ENCODE data around the gene FAM241A.

The FAM241A gene

DNA sequence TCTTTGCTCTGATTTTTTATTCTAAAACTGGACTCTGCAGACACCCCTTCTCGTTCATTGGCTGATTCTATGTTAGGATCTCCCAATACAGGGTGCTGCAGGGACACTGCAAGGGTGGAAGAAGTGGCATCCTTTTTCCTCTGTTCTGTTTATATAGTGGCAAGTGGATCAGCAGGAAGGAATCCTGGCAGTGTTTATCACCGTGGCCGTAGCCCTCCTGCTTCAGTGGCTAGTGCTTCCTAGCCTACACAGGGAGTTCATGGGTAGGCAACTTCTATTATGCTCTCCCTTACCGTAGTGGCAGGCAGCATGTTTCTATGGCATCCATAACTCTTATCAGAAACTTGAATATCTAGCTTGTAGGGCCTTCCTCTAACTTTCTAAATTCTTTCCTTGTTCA is 79.9 kb downstream of the FAM241A start:
- Histone ChIP-seq H2BK120ac (ENCODE audit: low read depth, low read length) (no peak overlapping the region), H4K8ac (ENCODE audit: low read depth, low read length) (no peak overlapping the region), H3K36me3 (ENCODE audit: control insufficient read depth, insufficient read depth, low read length) (no peaks in the 10 kb centered on the region), H2AK5ac (ENCODE audit: low read length) (no peak overlapping the region), H2BK15ac (replicated peaks; ENCODE audit: low read depth) (no peak overlapping the region), H3K56ac (ENCODE audit: low read length) (no peak overlapping the region), H3K23ac (ENCODE audit: low read length) (no peak overlapping the region), H3K4ac (ENCODE audit: low read depth, low read length) (no peak overlapping the region), H3K9ac (ENCODE audit: low read length) (no peak overlapping the region), H3K18ac (ENCODE audit: low read length) (no peak overlapping the region), H3K27ac (ENCODE audit: low read depth, low read length) (no peak overlapping the region), H3K79me1 (ENCODE audit: low read length) (no peaks in the 10 kb centered on the region), H3K79me2 (ENCODE audit: control insufficient read depth, insufficient read depth, low read length) (no peaks in the 10 kb centered on the region), H3K4me2 (ENCODE audit: low read length) (no peak overlapping the region), H4K5ac (ENCODE audit: low read length) (no peak overlapping the region), H3K27me3 (ENCODE audit: insufficient read depth, low read length, poor library complexity) (no peaks in the 10 kb centered on the region), H3K4me1 (ENCODE audit: control insufficient read depth, low read depth, low read length) (no peaks in the 10 kb centered on the region), H2BK5ac (ENCODE audit: low read length) (no peak overlapping the region), H3K4me3 (ENCODE audit: low read length) (no peak overlapping the region)
- DNase-seq: no peak
- no CpG with 5 or more reads among the region's 4 CpGs for WGBS (ENCODE audit: extremely low coverage, insufficient coverage, low lambda C conversion rate)

DNA sequence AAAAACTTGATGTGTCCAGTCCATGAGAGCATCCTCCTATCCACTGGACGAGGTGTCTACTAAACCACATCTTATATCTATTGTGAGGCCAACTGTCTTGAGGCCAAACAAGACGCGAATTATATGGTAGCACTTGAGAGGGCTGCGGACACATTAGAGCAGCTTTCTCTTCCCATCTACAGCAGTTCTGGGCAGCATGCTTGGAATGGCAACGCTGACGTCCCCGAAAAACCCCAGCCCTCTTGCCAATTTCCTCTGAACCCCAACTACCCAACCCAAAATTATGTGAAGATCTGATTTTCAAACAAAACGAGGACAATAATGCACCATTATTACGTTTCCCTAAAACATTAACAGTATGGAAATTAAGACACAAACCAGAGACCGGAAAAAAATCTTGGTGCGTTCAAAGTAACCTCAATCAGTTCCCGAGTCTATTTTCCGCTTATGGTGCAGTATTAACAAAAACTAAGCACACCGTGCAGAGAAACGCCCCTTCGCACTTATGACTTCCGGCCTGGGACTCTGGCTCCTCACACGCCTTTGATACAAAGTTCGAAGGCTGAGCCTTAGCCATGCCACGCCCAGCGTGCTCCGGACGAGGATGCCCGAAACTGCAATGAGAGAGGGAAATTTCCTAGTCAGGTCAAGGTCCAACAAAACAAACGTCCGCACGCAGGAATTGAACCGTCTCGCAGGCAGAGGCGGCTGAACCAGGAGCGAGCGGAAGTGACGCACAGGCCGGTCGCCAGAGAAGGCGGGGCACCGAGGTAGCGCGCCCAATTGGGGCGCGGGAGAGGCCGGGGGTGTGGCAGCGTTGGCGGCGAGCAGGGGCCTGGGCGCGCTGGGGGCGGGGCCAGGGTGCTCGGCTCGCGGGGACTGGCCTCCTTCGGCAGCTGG is 85.9 kb downstream of the FAM241A start:
- Histone ChIP-seq H3K27me3 (ENCODE audit: insufficient read depth, low read length, poor library complexity) (no peaks in the 10 kb centered on the region), H3K27ac (ENCODE audit: low read depth, low read length) (peak overlapping the region; percentile 98), H3K4me2 (ENCODE audit: low read length) (peak overlapping the region; percentile 95), H3K56ac (ENCODE audit: low read length) (peak overlapping the region; percentile 99), H2AK5ac (ENCODE audit: low read length) (no peak overlapping the region), H3K36me3 (ENCODE audit: control insufficient read depth, insufficient read depth, low read length) (no peaks in the 10 kb centered on the region), H3K4me1 (ENCODE audit: control insufficient read depth, low read depth, low read length) (peaks cover 2% of the 10 kb centered on the region), H3K18ac (ENCODE audit: low read length) (peak overlapping the region; percentile 51), H4K8ac (ENCODE audit: low read depth, low read length) (no peak overlapping the region), H4K5ac (ENCODE audit: low read length) (peak overlapping the region; percentile 5), H2BK120ac (ENCODE audit: low read depth, low read length) (no peak overlapping the region), H3K4ac (ENCODE audit: low read depth, low read length) (no peak overlapping the region), H3K23ac (ENCODE audit: low read length) (no peak overlapping the region), H2BK15ac (replicated peaks; ENCODE audit: low read depth) (no peak overlapping the region), H3K9ac (ENCODE audit: low read length) (peak overlapping the region; percentile 91), H3K79me1 (ENCODE audit: low read length) (peaks cover 4% of the 10 kb centered on the region), H3K4me3 (ENCODE audit: low read length) (peak overlapping the region; percentile 87), H2BK5ac (ENCODE audit: low read length) (peak overlapping the region; percentile 86), H3K79me2 (ENCODE audit: control insufficient read depth, insufficient read depth, low read length) (peaks cover 15% of the 10 kb centered on the region)
- DNase-seq: peak; percentile 98
- no CpG with 5 or more reads among the region's 52 CpGs for WGBS (ENCODE audit: extremely low coverage, insufficient coverage, low lambda C conversion rate)

DNA sequence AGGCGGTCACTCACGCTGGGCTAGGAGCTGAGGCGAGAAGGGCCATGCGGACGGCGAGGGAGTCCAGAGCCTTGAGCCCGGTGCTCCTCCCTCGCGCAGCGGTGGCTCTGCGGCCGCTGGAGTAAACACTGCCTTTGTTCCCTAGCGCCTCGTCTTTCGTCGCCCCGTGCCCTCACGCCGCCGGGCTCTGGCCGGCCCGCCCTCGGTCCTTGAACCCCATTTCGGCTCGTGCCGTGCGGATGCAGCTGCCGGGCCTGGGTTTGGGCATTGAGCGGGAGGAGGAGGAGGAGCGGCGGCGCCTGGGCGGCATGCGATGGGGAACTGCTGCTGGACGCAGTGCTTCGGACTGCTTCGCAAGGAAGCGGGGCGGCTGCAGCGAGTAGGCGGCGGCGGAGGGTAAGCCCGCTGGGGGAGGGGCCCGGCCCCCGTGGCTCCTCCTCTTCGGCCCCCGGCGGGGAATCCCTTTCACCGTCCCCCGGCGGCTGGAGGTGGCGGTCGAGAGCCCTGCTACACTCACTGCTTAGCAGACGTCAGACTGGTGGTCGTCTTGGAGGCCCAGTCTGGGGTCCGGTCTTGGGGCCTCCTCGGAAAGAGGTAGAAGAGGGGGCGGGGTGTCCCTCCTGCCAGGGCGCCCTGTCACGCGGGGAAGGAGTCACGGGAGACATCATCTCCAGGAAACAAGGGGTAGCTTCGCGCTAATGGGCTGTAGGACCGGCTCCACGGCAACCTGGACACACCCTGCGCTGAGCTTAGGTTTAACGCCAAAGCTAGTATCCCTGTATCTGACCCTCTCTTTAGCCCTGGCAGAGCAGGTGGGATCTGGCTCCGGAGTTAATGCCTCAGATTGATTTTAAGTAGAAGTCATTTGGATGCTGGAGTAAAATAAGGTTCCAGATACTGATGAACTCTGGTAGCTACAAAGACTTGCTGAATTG is 86.8 kb downstream of the FAM241A start, which contains the start of gene AP1AR:
Gene AP1AR, plus strand, starts transcription at position 9 of the 935 bp plus-strand sequence. Its CDS starts 305 bp downstream, at position 314.
- Histone ChIP-seq H4K5ac (ENCODE audit: low read length) (peak within 1 kb of the TSS; percentile 5), H3K4ac (ENCODE audit: low read depth, low read length) (peak within 1 kb of the TSS; percentile 43), H3K4me2 (ENCODE audit: low read length) (peak within 1 kb of the TSS; percentile 95), H3K18ac (ENCODE audit: low read length) (peak within 1 kb of the TSS; percentile 69), H3K4me3 (ENCODE audit: low read length) (peak within 1 kb of the TSS; percentile 93), H2AK5ac (ENCODE audit: low read length) (no peak within 1 kb of the TSS), H3K27me3 (ENCODE audit: insufficient read depth, low read length, poor library complexity) (no peaks in the 10 kb centered on the region), H3K9ac (ENCODE audit: low read length) (peak within 1 kb of the TSS; percentile 98), H3K56ac (ENCODE audit: low read length) (peak within 1 kb of the TSS; percentile 99), H2BK120ac (ENCODE audit: low read depth, low read length) (no peak within 1 kb of the TSS), H3K79me1 (ENCODE audit: low read length) (peaks cover 4% of the 10 kb centered on the region), H2BK5ac (ENCODE audit: low read length) (peak within 1 kb of the TSS; percentile 89), H4K8ac (ENCODE audit: low read depth, low read length) (no peak within 1 kb of the TSS), H2BK15ac (replicated peaks; ENCODE audit: low read depth) (no peak within 1 kb of the TSS), H3K36me3 (ENCODE audit: control insufficient read depth, insufficient read depth, low read length) (no peaks in the 10 kb centered on the region), H3K27ac (ENCODE audit: low read depth, low read length) (peak within 1 kb of the TSS; percentile 98), H3K4me1 (ENCODE audit: control insufficient read depth, low read depth, low read length) (peaks cover 2% of the 10 kb centered on the region), H3K79me2 (ENCODE audit: control insufficient read depth, insufficient read depth, low read length) (peaks cover 18% of the 10 kb centered on the region), H3K23ac (ENCODE audit: low read length) (no peak within 1 kb of the TSS)
- peak; percentile 93 for DNase-seq
- no CpG with 5 or more reads among the region's 70 CpGs for WGBS (ENCODE audit: extremely low coverage, insufficient coverage, low lambda C conversion rate)

DNA sequence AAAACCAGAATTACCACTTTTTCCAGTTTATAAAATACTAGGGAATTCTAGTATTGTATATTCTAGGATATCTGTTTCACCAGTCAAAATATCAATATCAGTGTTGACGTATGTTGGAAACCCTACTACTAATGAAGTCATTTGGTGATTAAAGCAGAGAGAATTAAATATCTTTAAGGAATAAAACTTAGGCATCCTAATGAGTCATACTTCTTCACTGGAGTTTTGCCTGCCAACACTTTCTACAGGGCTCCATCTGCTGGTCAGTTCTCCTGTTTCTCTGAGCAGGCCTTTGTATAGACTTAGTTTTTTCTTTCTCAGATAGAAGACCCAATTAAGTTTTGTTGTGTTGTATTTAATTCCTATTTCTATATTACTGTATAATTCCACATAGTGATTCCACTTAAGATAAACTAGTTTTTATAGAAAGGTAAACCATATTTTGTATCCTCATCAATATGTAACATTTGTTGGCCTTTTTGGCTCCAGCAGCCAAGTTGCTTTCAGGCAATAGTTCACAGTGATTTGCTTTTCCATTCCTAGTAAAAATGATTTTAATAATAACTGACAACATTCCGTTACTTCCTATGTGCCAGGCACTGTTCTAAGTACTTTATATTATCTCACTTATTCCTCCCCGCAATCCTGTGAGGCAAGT is 89.8 kb downstream of the FAM241A start:
- peaks cover 2% of the 10 kb centered on the region for H3K4me1 ChIP-seq (ENCODE audit: control insufficient read depth, low read depth, low read length)
- H2AK5ac ChIP-seq (ENCODE audit: low read length): no peak overlapping the region
- no peak overlapping the region for H3K4me2 ChIP-seq (ENCODE audit: low read length)
- DNase-seq: peak; percentile 80
- H3K18ac ChIP-seq (ENCODE audit: low read length): no peak overlapping the region
- WGBS (ENCODE audit: extremely low coverage, insufficient coverage, low lambda C conversion rate): no CpG with 5 or more reads among the region's 3 CpGs
- H3K9ac ChIP-seq (ENCODE audit: low read length): no peak overlapping the region
- H3K27ac ChIP-seq (ENCODE audit: low read depth, low read length): no peak overlapping the region
- no peak overlapping the region for H3K23ac ChIP-seq (ENCODE audit: low read length)
- peaks cover 15% of the 10 kb centered on the region for H3K79me1 ChIP-seq (ENCODE audit: low read length)
- H3K79me2 ChIP-seq (ENCODE audit: control insufficient read depth, insufficient read depth, low read length): peaks cover 32% of the 10 kb centered on the region
- no peak overlapping the region for H3K4ac ChIP-seq (ENCODE audit: low read depth, low read length)
- no peak overlapping the region for H2BK120ac ChIP-seq (ENCODE audit: low read depth, low read length)
- H2BK5ac ChIP-seq (ENCODE audit: low read length): no peak overlapping the region
- H3K27me3 ChIP-seq (ENCODE audit: insufficient read depth, low read length, poor library complexity): no peaks in the 10 kb centered on the region
- no peak overlapping the region for H3K56ac ChIP-seq (ENCODE audit: low read length)
- no peak overlapping the region for H2BK15ac ChIP-seq (replicated peaks; ENCODE audit: low read depth)
- H4K5ac ChIP-seq (ENCODE audit: low read length): no peak overlapping the region
- no peaks in the 10 kb centered on the region for H3K36me3 ChIP-seq (ENCODE audit: control insufficient read depth, insufficient read depth, low read length)
- no peak overlapping the region for H3K4me3 ChIP-seq (ENCODE audit: low read length)
- no peak overlapping the region for H4K8ac ChIP-seq (ENCODE audit: low read depth, low read length)

DNA sequence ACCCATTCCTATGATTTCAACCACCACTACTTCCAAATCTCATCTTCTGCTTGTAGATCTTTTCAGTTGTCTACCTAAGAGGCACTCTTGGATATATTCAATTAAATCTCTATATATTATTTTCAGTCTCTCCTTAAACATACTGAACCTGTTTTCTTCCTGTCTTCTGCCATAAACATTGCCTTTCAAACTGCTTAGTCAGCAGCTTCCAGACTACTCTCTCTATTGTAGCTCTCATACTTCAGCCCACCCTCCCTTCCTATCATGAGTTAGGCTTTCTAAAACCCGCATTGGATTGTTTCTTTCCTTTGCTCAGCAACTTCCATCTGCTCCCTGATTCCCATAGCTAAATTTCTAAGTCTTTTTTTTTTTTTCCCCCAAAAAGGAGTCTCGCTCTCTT is 90.8 kb downstream of the FAM241A start:
- WGBS (ENCODE audit: extremely low coverage, insufficient coverage, low lambda C conversion rate): no CpG with 5 or more reads among the region's 2 CpGs
- H3K9ac ChIP-seq (ENCODE audit: low read length): no peak overlapping the region
- H2BK5ac ChIP-seq (ENCODE audit: low read length): no peak overlapping the region
- H2BK15ac ChIP-seq (replicated peaks; ENCODE audit: low read depth): no peak overlapping the region
- H2AK5ac ChIP-seq (ENCODE audit: low read length): no peak overlapping the region
- no peak overlapping the region for H3K4ac ChIP-seq (ENCODE audit: low read depth, low read length)
- no peak overlapping the region for H2BK120ac ChIP-seq (ENCODE audit: low read depth, low read length)
- H3K36me3 ChIP-seq (ENCODE audit: control insufficient read depth, insufficient read depth, low read length): no peaks in the 10 kb centered on the region
- H3K18ac ChIP-seq (ENCODE audit: low read length): no peak overlapping the region
- no peak overlapping the region for H3K27ac ChIP-seq (ENCODE audit: low read depth, low read length)
- no peak overlapping the region for H3K4me3 ChIP-seq (ENCODE audit: low read length)
- no peak overlapping the region for H3K56ac ChIP-seq (ENCODE audit: low read length)
- no peak overlapping the region for H3K23ac ChIP-seq (ENCODE audit: low read length)
- H3K27me3 ChIP-seq (ENCODE audit: insufficient read depth, low read length, poor library complexity): no peaks in the 10 kb centered on the region
- no peak overlapping the region for H3K4me2 ChIP-seq (ENCODE audit: low read length)
- H3K4me1 ChIP-seq (ENCODE audit: control insufficient read depth, low read depth, low read length): peaks cover 2% of the 10 kb centered on the region
- no peak for DNase-seq
- H3K79me1 ChIP-seq (ENCODE audit: low read length): peaks cover 17% of the 10 kb centered on the region
- peaks cover 38% of the 10 kb centered on the region for H3K79me2 ChIP-seq (ENCODE audit: control insufficient read depth, insufficient read depth, low read length)
- no peak overlapping the region for H4K5ac ChIP-seq (ENCODE audit: low read length)
- no peak overlapping the region for H4K8ac ChIP-seq (ENCODE audit: low read depth, low read length)
